ENCODE results near the gene AUNIP.

Gene AUNIP

DNA sequence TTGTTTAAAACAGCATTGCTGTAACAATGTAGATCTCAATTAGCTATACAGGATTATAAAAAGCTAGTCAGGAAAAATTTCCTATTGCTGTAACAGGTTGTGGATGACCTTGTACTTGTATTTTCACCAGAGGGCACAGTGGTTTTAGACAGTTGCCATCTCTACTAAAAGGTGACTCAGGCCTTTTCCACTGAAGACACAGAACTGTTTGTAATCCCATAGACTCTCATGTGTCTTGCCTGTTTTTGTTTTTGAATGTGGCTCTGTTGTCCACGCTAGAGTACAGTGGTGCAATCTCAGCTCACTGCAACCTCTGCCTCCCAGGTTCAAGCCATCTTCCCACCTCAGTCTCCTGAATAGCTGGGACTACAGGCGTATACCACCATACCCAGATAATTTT lies 33.7 kb downstream of the AUNIP start:
- no peak for DNase-seq

DNA sequence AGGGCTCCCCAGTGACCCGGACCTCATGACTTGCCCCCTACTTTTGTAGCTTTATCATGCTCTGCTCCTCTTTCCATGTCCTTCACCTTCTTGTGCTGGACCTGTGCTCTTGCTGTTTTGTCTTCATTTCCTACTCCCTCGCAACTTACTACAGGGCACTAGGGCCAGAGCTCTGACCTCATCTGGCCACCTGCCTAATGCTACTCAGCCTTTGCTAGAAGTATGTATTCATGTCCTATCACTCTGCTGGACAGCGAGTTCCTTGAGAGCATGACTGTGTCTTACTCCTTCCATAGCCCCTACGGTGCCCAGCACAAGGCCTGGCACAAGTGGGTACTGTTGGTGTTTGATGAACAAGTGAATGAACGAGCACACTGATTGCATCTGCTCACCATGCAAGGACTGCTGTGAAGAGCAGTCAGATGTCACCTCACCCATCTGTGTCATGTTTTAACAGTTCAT lies 37.6 kb downstream of the AUNIP start:
- no peak for DNase-seq

DNA sequence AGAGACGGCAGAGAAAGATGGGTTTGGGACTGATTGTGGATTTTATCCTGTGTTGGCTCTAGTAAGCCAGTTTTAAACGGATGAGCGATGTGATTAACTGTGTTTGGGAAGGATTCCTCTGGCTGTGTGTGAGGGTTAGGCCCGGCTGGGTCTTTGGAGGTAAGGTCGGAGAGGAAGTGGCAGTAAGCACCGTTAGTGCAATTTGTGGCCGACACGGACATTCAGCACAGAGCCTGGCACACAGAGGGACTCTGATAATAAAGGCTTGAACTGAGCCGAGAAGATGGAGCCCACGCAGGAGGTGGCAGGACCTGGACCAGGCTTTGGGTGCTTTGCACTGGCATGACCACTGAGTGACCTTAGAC lies 38.2 kb downstream of the AUNIP start:
- peak; percentile 68 for DNase-seq

DNA sequence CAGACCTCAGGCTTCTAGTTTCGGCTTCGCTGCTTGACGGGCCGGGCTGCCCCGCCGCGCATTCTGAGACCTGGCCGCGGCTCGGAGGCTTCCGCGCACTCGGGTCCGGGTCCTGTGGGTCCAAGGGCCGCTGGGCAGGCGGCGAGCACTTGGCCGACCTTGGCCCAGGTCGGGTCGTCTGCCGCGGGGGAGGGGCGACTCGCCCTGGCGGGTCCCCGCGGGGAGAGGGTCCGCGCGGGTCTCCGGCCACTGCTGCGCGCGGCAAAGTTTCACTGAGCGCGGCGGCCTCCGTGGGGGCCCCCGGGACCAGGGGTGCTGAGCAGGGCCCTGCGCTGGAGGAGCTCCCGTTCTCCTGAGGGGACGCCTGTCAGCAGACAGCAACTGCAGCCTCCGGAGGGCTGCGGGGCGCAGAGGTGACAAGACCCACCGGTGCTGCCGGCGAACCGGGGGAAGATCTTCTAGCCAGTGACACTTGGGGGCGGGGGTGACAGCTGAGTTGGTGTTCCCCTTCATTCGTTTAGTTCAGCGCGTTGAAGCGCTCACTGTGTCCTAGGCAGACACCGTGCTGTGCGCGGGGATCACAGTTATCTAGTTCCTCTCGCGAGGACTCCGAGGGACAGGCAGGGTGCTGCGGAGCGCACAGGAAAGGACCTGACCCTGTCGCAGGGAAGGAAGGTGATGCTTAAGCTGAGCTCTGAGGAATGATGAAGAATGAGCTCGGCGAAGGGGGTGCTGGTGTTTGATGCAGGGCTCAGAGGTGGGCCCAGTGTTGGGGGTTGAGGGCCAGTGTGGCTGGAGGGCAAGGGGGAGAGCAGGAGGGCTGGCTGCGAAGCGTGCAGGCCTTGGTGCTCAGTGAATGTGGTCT lies 38.8 kb downstream of the AUNIP start:
- DNase-seq = peak; percentile 79

DNA sequence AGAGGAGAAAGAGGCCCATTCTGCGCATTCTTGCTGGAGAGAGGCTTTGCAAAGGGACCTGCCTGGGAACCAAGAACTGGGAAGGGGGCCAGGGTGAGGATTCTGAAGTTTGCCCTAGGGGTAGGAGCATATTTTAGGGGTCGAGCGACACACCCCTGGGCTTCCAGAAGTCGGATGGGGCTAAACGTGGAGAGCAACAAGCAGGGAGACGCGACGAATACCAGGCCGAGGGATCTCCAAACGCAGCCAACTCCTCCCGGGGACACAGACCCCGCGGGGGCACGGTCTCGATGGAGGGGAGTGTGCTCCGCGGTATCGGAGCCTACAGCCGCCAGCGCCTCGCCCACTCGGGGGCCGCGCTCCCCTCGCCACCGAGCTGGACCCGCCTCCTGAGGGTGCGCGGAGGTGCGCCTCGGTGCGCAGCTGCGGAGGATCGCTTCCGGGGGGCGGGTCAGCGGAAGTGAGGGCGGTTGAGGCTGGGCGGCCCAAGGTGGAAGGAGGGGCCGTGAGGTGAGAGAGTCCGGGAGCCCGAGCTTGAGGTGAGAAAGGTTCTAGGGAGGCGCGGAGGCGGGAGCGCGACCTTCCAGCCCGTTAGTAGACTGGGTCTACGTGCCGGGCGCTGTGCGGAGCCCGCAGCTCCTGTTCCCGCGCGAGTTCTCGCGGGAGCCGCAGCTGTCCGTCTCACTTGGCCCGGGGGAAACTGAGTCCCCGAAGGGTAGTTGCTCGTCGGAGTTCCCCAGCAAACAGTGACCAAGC lies 39.6 kb downstream of the AUNIP start, which contains the start of gene MTFR1L:
MTFR1L (plus strand) TSS at position 464 of the 756 bp plus-strand sequence. CDS start 3,151 bp downstream, outside the sequence.
- DNase-seq = peak; percentile 91

DNA sequence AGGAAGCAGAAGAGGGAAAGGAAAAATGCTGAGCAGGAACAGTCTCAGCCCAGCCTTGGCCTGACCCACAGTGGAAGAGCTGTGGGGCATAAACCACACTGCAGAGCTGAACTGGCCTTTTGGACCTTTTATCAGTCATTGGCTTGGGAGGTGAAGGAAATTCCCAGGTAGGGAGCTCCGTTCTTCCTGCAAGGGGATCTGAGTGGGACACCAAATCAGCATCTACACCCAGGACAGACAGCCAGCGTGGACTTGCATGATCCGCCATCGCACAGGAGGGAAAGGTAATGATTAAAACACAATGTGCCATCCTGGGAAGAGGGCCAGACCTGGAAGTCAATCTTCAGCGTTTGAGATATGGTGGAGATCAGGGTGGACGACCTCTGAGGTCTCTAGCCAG lies 40.7 kb downstream of the AUNIP start:
- no peak for DNase-seq

DNA sequence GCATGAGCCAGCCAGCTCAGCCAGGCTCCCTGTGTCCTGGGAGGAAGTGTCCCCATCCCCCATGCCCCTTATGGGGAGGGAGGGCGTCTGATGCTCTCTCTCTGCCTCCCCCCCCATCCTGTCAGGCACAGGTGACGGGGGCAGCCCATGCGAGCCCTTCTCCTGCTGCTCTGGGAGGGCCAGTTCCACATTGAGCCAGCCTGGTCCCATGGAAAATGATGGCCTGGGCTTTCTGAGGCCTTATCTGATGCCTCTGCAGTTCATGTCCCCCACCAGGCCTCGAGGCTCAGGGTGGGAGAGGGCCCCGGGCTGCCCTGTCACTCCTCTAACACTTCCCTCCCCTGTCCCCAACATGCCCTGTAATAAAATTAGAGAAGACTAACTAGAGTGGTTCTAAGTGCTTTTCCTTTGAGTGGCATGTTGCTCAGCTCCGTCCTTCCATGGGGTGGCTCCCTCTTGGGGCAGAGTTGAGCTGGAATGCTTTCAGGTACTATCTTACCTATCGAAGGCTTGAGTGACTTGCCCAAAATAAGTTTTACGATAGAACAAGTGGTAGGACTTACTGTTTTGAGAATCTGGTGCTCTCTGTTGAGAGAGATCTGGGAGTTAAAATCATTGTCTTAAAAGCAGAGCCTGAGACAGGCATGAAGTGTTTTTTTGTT lies 41.3 kb downstream of the AUNIP start:
- peak; percentile 48 for DNase-seq

DNA sequence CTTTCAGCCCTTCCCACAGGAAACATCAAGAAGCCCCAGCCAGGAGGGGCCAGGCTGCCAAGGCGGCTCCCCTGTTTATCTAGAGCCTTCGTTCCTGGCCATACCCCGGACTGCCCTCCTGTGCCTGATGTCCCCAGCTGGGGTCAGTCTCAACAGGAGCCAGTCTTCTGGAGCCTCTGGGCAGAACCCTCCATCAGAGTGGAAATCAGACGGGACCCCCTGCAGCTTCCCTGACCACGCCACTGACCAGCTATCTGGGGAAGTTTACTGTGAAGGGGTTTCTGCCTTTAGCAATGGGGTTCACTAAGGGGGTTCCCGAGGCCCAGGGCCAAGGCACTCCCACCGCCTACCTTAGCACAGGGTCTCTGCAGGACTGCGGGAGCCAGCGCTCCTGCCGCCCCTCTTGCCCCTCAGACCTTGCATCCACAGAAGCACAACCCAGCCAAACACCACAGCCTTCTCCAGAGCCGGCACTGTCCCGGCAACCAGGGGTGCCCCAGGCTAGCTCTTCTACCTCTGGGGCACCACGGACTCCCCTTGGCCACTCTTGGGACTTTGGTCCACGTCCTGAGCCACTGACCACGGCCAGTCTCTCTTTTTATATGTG lies 43.0 kb downstream of the AUNIP start:
- DNase-seq = no peak

DNA sequence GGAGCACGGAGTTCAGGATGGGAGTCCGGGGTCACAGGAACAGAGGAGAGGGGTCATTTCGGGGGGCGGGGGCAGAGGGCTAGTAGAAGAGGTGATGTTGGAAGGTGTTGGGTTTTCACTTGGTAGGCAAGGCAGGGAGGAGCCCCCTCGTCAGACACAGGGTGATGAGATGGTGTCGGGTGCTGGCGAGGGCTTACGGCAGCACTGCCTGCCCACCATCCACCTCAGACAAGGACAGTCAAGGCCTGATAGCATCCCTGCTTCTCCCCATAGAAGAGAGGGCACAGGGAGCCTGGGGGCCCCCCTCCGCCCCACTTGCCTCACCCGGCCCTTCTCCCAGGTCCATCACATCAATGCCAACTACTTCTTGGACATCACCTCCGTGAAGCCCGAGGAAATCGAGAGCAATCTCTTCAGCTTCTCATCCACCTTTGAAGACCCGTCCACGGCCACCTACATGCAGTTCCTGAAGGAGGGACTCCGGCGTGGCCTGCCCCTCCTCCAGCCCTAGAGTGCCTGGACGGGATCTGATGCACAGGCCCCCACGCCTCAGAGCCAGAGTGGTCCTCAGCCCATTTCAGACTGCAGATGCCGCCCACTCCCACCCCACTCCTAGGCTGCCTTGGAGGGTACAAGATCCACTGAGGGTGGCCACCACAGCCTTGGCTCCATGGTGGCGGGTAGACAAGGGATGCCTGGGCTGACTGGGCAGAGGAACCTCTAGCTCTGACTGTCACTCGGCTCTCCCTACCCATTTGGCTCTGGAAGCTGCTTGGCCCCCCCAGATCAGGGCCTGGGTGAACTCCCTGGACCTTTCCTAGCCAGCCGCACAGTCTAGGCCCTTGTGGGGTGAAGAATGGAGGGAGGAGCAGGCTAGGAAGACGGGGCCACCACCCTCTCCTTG lies 43.8 kb downstream of the AUNIP start:
- DNase-seq = no peak

DNA sequence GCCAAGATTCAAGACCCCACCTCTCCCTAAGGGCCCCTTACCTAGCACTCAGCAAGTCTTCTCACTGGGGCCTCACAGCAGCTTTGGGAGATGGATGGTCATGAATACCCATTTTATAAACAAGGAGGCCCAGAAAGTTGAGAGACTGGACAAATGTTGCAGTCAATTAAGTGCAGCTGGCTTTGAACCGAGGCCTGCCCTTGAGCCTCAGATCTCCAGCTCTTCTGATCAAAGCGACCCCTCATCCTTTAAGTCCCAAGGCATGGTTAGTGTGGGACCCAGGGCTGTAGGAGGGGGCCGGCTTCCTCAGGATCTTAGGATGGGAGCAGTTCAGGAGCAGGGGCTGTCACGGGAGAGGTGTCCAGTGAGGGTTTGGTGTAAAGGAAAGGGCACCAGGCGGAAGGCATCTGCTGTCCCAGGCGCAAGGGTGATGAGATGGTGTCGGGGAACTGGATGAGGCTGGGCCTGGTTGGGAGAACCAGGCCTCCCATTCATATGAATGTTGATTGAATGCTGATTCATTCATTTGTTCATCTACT lies 44.6 kb downstream of the AUNIP start:
- DNase-seq = no peak

DNA sequence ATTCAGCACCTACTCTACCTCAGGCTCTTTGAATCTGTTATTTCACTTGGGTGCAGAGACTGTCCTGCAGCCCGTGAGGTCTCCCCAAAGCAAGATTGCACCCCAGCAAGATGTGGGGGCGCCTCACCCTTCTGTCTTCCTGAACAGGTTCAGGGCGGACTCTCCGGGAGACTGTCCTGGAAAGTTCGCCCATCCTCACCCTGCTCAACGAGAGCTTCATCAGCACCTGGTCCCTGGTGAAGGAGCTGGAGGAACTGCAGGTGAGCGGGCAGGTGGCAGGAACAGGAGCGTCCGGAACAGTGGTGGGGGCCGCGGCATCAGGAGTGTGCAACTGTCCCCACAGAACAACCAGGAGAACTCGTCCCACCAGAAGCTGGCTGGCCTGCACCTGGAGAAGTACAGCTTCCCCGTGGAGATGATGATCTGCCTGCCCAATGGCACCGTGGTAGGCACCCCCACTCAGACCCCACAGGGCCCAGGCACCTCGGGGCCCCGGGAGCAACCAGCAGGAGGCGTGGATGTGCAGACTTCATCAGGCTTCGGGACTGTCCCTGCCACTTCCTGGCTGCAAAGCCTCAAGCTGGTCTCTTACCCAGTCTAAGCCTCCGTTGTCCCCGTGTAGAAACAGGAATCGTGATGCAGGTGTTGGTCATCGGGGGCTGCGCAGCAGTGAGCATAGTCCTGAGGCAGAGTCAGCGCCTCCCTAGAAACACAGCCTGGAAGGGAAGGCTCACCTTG lies 45.4 kb downstream of the AUNIP start:
- no peak for DNase-seq

DNA sequence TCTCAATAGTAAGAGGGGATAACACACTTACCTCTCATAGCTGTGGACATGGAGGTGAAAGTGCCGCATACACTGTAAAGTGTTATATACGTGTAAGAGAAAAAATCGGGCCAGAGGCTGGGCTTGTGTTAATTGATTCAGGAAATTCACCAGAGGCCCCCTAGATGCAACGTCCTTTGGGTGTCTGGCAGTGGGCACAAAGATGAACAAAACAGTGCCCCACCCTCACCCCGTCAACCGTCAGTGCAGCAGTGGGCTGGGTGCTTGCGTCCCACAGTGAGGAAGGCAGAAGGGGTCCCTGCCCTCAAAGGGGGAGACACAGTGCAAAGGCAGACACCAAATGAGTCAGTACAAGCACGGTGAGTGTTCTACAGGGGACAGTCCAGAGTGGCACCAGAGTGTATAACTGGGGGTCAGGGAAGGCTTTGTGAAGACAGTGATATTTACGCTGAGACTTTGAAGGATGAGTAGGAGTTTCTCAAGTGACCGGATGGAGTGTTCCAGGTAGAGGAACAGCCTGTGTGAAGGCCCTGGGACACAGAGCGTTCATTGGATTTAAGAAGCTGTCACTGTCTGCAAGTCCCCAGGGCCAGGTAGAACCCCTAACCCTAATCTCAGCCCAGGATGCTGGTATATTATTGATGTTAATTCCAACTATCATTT lies 46.1 kb downstream of the AUNIP start:
- no peak for DNase-seq

DNA sequence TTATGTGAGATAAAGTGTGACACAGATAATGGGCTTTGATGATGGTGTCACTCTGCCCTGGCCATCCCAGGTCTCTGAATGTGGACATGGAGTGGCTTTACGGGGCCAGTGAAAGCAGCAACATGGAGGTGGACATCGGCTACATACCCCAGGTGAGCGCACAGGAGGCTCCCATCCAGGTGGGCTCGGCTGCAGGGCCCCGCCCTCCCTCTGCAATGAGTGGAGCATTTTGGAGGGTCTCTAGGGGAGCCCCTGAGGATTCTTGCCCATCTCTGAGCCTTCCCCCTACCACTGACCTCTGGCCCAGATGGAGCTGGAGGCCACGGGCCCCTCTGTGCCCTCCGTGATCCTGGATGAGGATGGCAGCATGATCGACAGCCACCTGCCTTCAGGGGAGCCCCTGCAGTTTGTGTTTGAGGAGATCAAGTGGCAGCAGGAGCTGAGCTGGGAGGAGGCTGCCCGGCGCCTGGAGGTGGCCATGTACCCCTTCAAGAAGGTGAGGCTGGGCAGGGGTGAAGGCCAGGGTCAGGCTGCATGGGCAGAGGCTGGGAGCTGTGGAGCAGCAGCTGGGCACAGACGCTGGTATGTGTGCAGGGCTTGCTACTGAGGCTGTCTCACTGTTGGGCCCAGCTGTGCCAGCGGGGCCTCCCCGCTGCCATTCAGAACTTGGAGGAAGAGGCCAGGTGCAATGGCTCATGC lies 47.7 kb downstream of the AUNIP start:
- DNase-seq = no peak

DNA sequence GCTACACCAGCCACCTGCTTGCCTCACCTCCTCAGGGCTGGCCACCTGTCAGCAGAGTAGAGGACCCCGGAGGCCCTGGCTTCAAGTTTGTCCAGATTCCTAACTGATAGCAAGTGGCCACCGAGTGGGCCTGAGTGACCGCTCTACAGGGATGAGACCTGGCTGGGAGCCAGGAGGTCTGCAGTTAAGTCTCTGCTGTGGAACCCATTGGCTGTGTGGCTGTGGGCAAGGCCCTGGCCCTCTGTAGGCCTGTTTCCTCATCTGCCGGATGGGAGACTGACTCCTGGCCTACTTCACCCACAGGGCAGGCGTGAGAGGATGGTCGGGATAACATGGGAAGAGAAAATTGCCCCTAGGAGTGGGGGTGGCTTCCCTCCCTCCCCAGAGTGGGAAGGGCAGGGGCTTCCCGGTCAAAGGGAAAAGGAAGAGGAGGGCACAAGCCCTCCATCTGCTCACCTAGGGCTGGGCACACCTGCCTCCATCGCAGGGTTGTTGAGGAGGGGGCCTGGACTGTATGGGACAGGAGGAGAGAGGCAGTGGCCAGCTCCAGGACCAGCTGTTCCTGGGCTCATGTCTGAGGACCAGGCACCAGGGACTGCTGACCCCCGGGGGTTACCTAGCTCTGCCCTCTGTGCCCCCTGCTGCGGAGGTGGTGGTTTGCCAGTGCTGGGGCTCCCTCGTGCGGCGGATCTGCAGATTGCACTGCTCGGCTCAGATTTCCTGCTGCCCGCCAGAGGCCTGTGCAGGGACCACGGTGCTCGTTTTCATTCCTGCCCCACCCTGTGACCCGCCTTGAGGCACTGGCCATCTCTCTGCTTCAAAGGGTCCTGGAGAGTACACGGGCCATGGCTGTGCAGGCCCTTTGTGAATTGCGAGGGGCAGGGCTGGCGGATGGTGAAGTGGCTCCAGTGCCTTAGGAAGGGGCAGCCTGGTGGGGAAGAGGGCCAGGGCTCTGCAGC lies 48.6 kb downstream of the AUNIP start:
- peak; percentile 75 for DNase-seq

DNA sequence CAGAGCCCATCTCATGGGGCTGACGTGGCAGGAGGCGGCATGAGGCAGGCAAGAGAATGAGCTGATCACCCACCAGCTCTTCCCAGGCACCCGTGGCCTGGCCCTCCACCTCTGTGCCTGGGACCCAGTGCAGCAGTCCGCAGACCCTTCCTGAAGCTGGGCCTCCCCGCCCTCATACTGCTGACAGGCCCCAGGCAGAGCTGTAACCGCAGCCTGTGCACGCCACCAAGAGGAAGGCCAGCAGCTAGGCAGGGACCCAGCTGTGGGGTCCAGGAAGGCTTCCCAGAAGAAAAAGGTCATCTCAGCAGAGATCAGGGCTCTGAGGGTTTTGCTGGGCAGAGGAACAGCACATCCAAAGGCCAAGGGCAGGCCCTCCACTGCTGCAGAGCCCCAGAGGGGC lies 49.3 kb downstream of the AUNIP start:
- no peak for DNase-seq

DNA sequence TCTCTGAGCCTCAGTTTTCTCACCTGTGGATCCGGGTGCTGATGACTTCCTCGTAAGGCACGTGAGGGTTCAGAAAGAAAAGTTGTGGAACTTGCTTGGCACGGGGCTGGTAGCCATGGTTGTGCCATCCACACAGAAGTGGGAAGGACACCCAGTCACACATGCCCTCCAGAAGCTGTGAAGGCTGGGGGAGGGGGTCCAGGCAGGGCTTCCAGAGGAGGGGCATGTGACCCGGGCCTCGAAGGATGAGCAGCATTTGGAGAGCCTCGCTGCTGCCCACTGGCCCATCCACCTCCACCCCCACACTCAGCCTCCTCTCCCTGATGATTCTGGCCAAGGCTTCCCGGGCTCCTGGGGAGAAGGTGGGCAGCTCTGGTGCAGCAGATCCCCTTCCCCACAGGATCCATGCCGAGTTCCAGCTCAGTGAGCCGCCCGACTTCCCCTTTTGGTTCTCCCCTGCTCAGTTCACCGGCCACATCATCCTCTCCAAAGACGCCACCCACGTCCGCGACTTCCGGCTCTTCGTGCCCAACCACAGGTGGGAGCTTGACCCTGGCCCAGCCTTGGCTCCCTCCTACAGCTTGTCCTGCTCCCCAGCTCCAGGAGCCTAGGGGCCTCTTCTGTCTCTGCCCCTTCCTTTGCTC lies 49.9 kb downstream of the AUNIP start:
- DNase-seq = no peak

DNA sequence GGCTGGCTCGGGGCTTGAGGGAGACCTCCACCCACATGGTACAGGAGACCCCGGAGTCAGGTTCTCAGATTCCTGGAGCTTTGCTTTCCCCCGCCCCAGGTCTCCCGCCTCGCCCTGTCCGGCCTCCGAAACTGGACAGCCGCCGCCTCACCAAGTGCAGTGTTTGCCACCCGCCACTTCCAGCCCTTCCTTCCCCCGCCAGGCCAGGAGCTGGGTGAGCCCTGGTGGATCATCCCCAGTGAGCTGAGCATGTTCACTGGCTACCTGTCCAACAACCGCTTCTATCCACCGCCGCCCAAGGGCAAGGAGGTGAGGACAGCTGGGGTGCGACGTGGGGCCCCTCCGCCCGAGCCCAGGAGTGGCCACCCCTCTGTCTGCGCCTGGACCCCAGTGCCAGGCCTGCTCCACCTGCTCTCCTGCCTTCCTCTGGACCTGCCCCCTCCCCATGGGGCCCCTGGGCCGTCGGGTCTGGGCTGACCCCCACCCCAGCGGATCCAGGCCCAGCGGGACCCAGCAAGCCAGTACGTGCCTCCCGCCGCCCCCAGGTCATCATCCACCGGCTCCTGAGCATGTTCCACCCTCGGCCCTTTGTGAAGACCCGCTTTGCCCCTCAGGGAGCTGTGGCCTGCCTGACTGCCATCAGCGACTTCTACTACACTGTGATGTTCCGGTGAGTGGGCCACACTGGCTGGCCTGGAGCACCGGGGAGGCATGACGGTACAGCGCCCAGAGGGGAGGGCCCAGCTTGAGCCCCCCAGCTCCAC lies 50.6 kb downstream of the AUNIP start:
- no peak for DNase-seq

All from NCI-H82 (cell line).